Bone marrow (tissue), 2 donors: ENCODE measurements around the gene ZNF587.
A peak's percentile ranks its signal among the peaks of the same experiment; 100 is the strongest.
"Not testable (repeated sequence)": the region's sequence is repeated elsewhere in the genome, so short reads cannot be mapped to it uniquely, and the experiment has no call there.

Experiments
- DNase-seq, 2 donors: peaks; one replicate each; lab custom pipeline; 2025; lab: John Stamatoyannopoulos, UW

ZNF587 gene

GRCh38 chr19:57887195-57887941, 37.7 kb downstream of the ZNF587 start:
- DNase-seq, result no peak

- DNase-seq, result no peak
Measured at GRCh38 chr19:57888107-57888559, 38.5 kb downstream of the ZNF587 start.

- DNase-seq, result peak in 1 of 2 donors; percentile 6
Measured at GRCh38 chr19:57888560-57889231, 39.0 kb downstream of the ZNF587 start, which contains the start of gene ZNF814. Gene ZNF814, minus strand, starts transcription at chr19:57889037. Its CDS starts 235 bp downstream, at chr19:57888802.

- not testable (repeated sequence) for DNase-seq
Measured at GRCh38 chr19:57890706-57891105, 41.0 kb downstream of the ZNF587 start.

GRCh38 chr19:57900311-57900710, 50.7 kb downstream of the ZNF587 start:
- DNase-seq, result no peak

GRCh38 chr19:57903618-57904184, 54.0 kb downstream of the ZNF587 start:
- no peak for DNase-seq

GRCh38 chr19:57905258-57905657, 55.6 kb downstream of the ZNF587 start:
- DNase-seq, result no peak

GRCh38 chr19:57907394-57907793, 57.7 kb downstream of the ZNF587 start:
- DNase-seq, result no peak

- DNase-seq, result no peak
Measured at GRCh38 chr19:57914531-57914930, 64.9 kb downstream of the ZNF587 start.
